H1 (cell line): Measurements from ENCODE around the gene ZNF219. TPM values are rescaled to one million over a fixed set of nuclear protein-coding genes. Genes with fewer than 3 reads are reported as not detected.
A peak's percentile ranks its signal among the peaks of the same experiment; 100 is the strongest.

Experiments used
- CTCF ChIA-PET: fragments of 300-600 bp; sonication (Branson Sonifier 250); formaldehyde crosslinking; loops from one replicate; lab custom pipeline; 2021; ENCODE audit not compliant: partially characterized antibody; lab: Charles Lee
- POLR2A ChIA-PET: fragments of 300-600 bp; sonication (Branson Sonifier 250); formaldehyde crosslinking; loops from one replicate; lab custom pipeline; 2021; ENCODE audit warnings: inconsistent platforms; ENCODE audit not compliant: partially characterized antibody; lab: Charles Lee
- DNase-seq, 2 experiments: peaks; one replicate each; pipeline versions ENCODE4 v3.0.0 to v3.0.0-alpha.2; 2010 to 2022; ENCODE audit warnings: low spot score in 2 of 2, low read depth in 1 of 2, mixed read lengths in 1 of 2
- FAIRE-seq: peaks from 2 replicates; lab custom pipeline; 2011; peaks lifted over from hg19 to GRCh38; lab: Jason Lieb, UNC
- H2AFZ ChIP-seq: 2 replicates; pipeline ENCODE4 v1.8.1; 2012; ENCODE audit warnings: low read length, inconsistent platforms
- H2AK5ac ChIP-seq: 2 replicates; pipeline ENCODE4 v1.6.1; 2013; ENCODE audit warnings: low read depth, low read length
- H2BK120ac ChIP-seq: replicated peaks from 2 replicates; pipeline ENCODE3; 2013; ENCODE audit warnings: low read depth, low read length, inconsistent platforms
- H2BK12ac ChIP-seq: 2 replicates; pipeline ENCODE4 v1.6.1; 2013; ENCODE audit warnings: low read depth, low read length
- H2BK15ac ChIP-seq: 2 replicates; pipeline ENCODE4 v1.6.1; 2013; ENCODE audit warnings: low read length
- H2BK20ac ChIP-seq: 2 replicates; pipeline ENCODE4 v1.6.1; 2013; ENCODE audit warnings: low read length
- H2BK5ac ChIP-seq: 2 replicates; pipeline ENCODE4 v1.6.1; 2013; ENCODE audit warnings: low read depth, low read length
- H3K14ac ChIP-seq: 2 replicates; pipeline ENCODE4 v1.6.1; 2013; ENCODE audit warnings: inconsistent platforms; ENCODE audit not compliant: insufficient read length
- H3K18ac ChIP-seq: 2 replicates; pipeline ENCODE4 v1.6.1; 2013; ENCODE audit warnings: low read length; ENCODE audit errors: extremely low read depth
- H3K23ac ChIP-seq: 2 replicates; pipeline ENCODE4 v1.6.1; 2013; ENCODE audit warnings: inconsistent platforms; ENCODE audit not compliant: insufficient read length
- H3K23me2 ChIP-seq: 2 replicates; pipeline ENCODE4 v1.6.1; 2013; ENCODE audit warnings: low read depth, low read length
- H3K27ac ChIP-seq: 2 replicates; pipeline ENCODE4 v1.6.1; 2011; ENCODE audit warnings: low read depth, low read length, inconsistent platforms
- H3K27me3 ChIP-seq, 4 experiments: replicated peaks in 1 of 4; 1 replicate in 1 of 4; 2 replicates in 3 of 4; pipeline versions ENCODE4 v1.6.1 to v1.8.1; 2011 to 2013; ENCODE audit warnings: low read length in 3 of 4, mild to moderate bottlenecking in 3 of 4, inconsistent platforms in 2 of 4, mixed read lengths in 2 of 4, moderate library complexity in 1 of 4; ENCODE audit not compliant: control insufficient read depth in 3 of 4, insufficient read depth in 3 of 4; ENCODE audit errors: extremely low read depth in 1 of 4
- H3K36me3 ChIP-seq, 4 experiments: 2 replicates each; pipeline versions ENCODE4 v1.6.1 to v1.8.1; 2011 to 2013; ENCODE audit warnings: mild to moderate bottlenecking in 4 of 4, low read length in 3 of 4, moderate library complexity in 2 of 4, control low read depth in 1 of 4, inconsistent platforms in 1 of 4; ENCODE audit not compliant: insufficient read depth in 4 of 4, control insufficient read depth in 2 of 4
- H3K4ac ChIP-seq: replicated peaks from 2 replicates; pipeline ENCODE3; 2013; ENCODE audit warnings: low read length, low read depth, mixed read lengths, inconsistent platforms; ENCODE audit not compliant: insufficient read length
- H3K4me1 ChIP-seq, 4 experiments: replicated peaks in 1 of 4; 1 replicate in 1 of 4; 2 replicates in 3 of 4; pipeline versions ENCODE4 v1.6.1 to v1.8.1; 2011 to 2013; ENCODE audit warnings: low read length in 3 of 4, inconsistent platforms in 2 of 4, mixed read lengths in 1 of 4; ENCODE audit not compliant: insufficient read depth in 4 of 4, control insufficient read depth in 3 of 4
- H3K4me2 ChIP-seq, 2 experiments: 2 replicates each; pipeline versions ENCODE4 v1.6.1 to v1.8.1; 2011 to 2013; ENCODE audit warnings: low read depth in 2 of 2, low read length in 2 of 2, control low read depth in 1 of 2, inconsistent platforms in 1 of 2, mild to moderate bottlenecking in 1 of 2; ENCODE audit not compliant: insufficient read depth in 1 of 2
- H3K4me3 ChIP-seq, 4 experiments: fragments of 200-600, 300-600 bp in 1 of 4; sonication (generic), shearing (Covaris generic), sonication (Bioruptor Twin) in 1 of 4; 2 replicates each; pipeline versions ENCODE4 v1.5.1 to v1.8.1; 2011 to 2016; ENCODE audit warnings: low read length in 4 of 4, low read depth in 3 of 4, control low read depth in 2 of 4, inconsistent platforms in 2 of 4, mild to moderate bottlenecking in 2 of 4, mixed read lengths in 1 of 4, moderate library complexity in 1 of 4; ENCODE audit not compliant: insufficient read depth in 2 of 4; ENCODE audit errors: extremely low read depth in 1 of 4
- H3K56ac ChIP-seq: replicated peaks from 2 replicates; pipeline ENCODE3; 2013; ENCODE audit warnings: low read depth, mild to moderate bottlenecking, mixed read lengths, low read length, inconsistent platforms; ENCODE audit not compliant: insufficient read length
- H3K79me1 ChIP-seq: 2 replicates; pipeline ENCODE4 v1.6.1; 2013; ENCODE audit warnings: low read depth, low read length, control low read depth
- H3K79me2 ChIP-seq, 2 experiments: 2 replicates each; pipeline versions ENCODE4 v1.6.1 to v1.8.1; 2012 to 2013; ENCODE audit warnings: low read length in 2 of 2, mild to moderate bottlenecking in 2 of 2, inconsistent platforms in 1 of 2; ENCODE audit not compliant: insufficient read depth in 2 of 2, control insufficient read depth in 1 of 2
- H3K9ac ChIP-seq, 4 experiments: replicated peaks in 1 of 4; 1 replicate in 1 of 4; 2 replicates in 3 of 4; pipeline versions ENCODE4 v1.6.1 to v1.8.1; 2011 to 2013; ENCODE audit warnings: low read depth in 3 of 4, low read length in 3 of 4, control low read depth in 2 of 4, mild to moderate bottlenecking in 2 of 4, moderate library complexity in 2 of 4, inconsistent platforms in 1 of 4; ENCODE audit errors: extremely low read depth in 1 of 4
- H3K9me3 ChIP-seq, 2 experiments: 2 replicates each; pipeline versions ENCODE4 v1.6.1 to v1.8.1; 2012 to 2013; ENCODE audit warnings: mild to moderate bottlenecking in 2 of 2, moderate library complexity in 2 of 2, control low read depth in 1 of 2, inconsistent platforms in 1 of 2, low read depth in 1 of 2, low read length in 1 of 2, mixed read lengths in 1 of 2; ENCODE audit not compliant: insufficient read depth in 2 of 2
- H4K20me1 ChIP-seq, 2 experiments: replicated peaks in 1 of 2; 2 replicates each; pipeline versions ENCODE3 to v1.8.1; 2011 to 2013; ENCODE audit warnings: inconsistent platforms in 2 of 2, low read length in 2 of 2, mild to moderate bottlenecking in 1 of 2; ENCODE audit not compliant: insufficient read depth in 2 of 2, control insufficient read depth in 1 of 2
- H4K5ac ChIP-seq: 2 replicates; pipeline ENCODE4 v1.6.1; 2013; ENCODE audit warnings: low read length, low read depth, mixed read lengths, inconsistent platforms; ENCODE audit not compliant: insufficient read length
- H4K8ac ChIP-seq: 2 replicates; pipeline ENCODE4 v1.8.0; 2013; ENCODE audit warnings: mild to moderate bottlenecking, moderate library complexity, low read length, inconsistent platforms; ENCODE audit not compliant: insufficient read depth; ENCODE audit errors: extremely low read depth
- H4K91ac ChIP-seq: replicated peaks from 2 replicates; pipeline ENCODE3; 2013; ENCODE audit warnings: low read length, mixed read lengths, inconsistent platforms; ENCODE audit not compliant: insufficient read length
- CBX8 ChIP-seq: fragments of 300-800, 300-1000 bp; sonication (generic); IDR thresholded peaks from 2 replicates; pipeline ENCODE4 v1.7.1; 2016; ENCODE audit warnings: low read depth, low read length, borderline replicate concordance
- CTCF ChIP-seq, 3 experiments: IDR thresholded peaks; 1 replicate in 2 of 3; 2 replicates in 1 of 3; pipeline versions ENCODE4 v1.5.1 to v1.6.1; 2011; ENCODE audit warnings: low read length in 3 of 3, mild to moderate bottlenecking in 3 of 3, inconsistent platforms in 2 of 3, low read depth in 1 of 3, moderate library complexity in 1 of 3; ENCODE audit not compliant: insufficient read depth in 1 of 3; ENCODE audit errors: control extremely low read depth in 1 of 3
- GABPA ChIP-seq: IDR thresholded peaks from 2 replicates; pipeline ENCODE4 v1.6.1; 2011; ENCODE audit warnings: mild to moderate bottlenecking, low read length, moderate library complexity, borderline replicate concordance; ENCODE audit not compliant: insufficient read depth
- KDM4A ChIP-seq: IDR thresholded peaks from one replicate; pipeline ENCODE4 v1.7.1; 2012; ENCODE audit warnings: low read depth, mild to moderate bottlenecking, moderate library complexity, low read length, inconsistent platforms; ENCODE audit not compliant: severe bottlenecking
- RAD21 ChIP-seq, 2 experiments: IDR thresholded peaks in 1 of 2; conservative IDR thresholded peaks in 1 of 2; 2 replicates each; pipeline ENCODE4 v1.6.1; 2011; ENCODE audit warnings: low read depth in 2 of 2, low read length in 2 of 2, improper control_type of control experiment in 1 of 2, inconsistent platforms in 1 of 2, mild to moderate bottlenecking in 1 of 2, moderate library complexity in 1 of 2
- TAF1 ChIP-seq: IDR thresholded peaks from 2 replicates; pipeline ENCODE4 v1.6.1; 2011; ENCODE audit warnings: mild to moderate bottlenecking, low read depth, low read length
- TAF7 ChIP-seq: optimal IDR thresholded peaks from 2 replicates; pipeline ENCODE3; 2011; ENCODE audit warnings: low read depth, mild to moderate bottlenecking, inconsistent platforms, low read length, moderate library complexity, borderline replicate concordance
- WGBS, 2 experiments: shearing (Covaris generic) in 1 of 2; methylation state at CpG; one replicate each; pipeline versions ENCODE4 v1.1.6 to v1.1.7; 2013 to 2015; ENCODE audit warnings: low lambda C conversion rate in 2 of 2, mixed read lengths in 2 of 2, inconsistent platforms in 1 of 2, low coverage in 1 of 2, missing lambda C conversion rate in 1 of 2; ENCODE audit not compliant: insufficient replicate concordance in 2 of 2, insufficient coverage in 1 of 2, insufficient read length in 1 of 2; ENCODE audit errors: extremely low coverage in 1 of 2, missing lambda C conversion rate in 1 of 2; 5-methylcytosine and 5-hydroxymethylcytosine counted together
- polyA plus RNA-seq, 7 experiments: library from polyadenylated mRNA; depleted of rRNA in 3 of 7; stranded (reverse) in 5 of 7; unstranded in 2 of 7; fragments of >200 nt in 5 of 7; fragments of 200-250 nt in 2 of 7; gene quantifications; 1 replicate in 5 of 7; 2 replicates in 1 of 7; 4 replicates in 1 of 7; pipeline versions ENCODE4 v1.2.1 to v1.2.3, GENCODE V29; 2011 to 2013; ENCODE audit warnings: missing spikeins in 2 of 7, mixed read lengths in 2 of 7
- total RNA-seq: library from RNA; stranded (reverse); fragmentation: NEBNext Ultra II Directional; extraction: Animal tissue kit (Norgen Biotek cat#: 25700); gene quantifications from 2 replicates; pipeline ENCODE4 v1.2.1, GENCODE V29; 2021

ZNF219 gene
- total and polyA plus RNA-seq, 2 of the 8 experiments (the other 6 are each of a cell fraction or from before 2014, with no cell fraction given) = 113 to 160 TPM

- CTCF ChIA-PET = interaction anchor here (0.6 to 5.3 kb wide), 13 partner anchors 9 to 68 kb away, joined by 3 to 102 read pairs (median 4); partner anchors contain the start of genes RNASE7, RNASE8, SLC39A2 and TMEM253
- H3K4me3 ChIP-seq = no peak overlapping the region
- TF ChIP-seq TAF7 (no peak), TAF1 (no peak), GABPA (no peak), RAD21 (IDR thresholded peaks at IDR 0.05 in 1 of 2, conservative IDR thresholded peaks at IDR 0.05 in 1 of 2; ENCODE audit: low read depth in 2 of 2, low read length in 2 of 2) (peak; percentile 49 to 63), CBX8 (no peak), CTCF (IDR thresholded peaks at IDR 0.05; ENCODE audit: control extremely low read depth in 1 of 3, insufficient read depth in 1 of 3, low read depth in 1 of 3, low read length in 3 of 3) (peak in 2 of 3 experiments; percentile 51 to 55; a peak in 3 of 4 replicates), KDM4A (no peak)
- TF ChIP-seq, all 59 proteins: peak for 2
- POLR2A ChIA-PET = interaction anchor here (0.5 to 1.2 kb wide), 3 partner anchors 12 to 86 kb away, joined by 3 to 5 read pairs (median 3); no protein-coding TSS in a partner anchor
- H3K79me1 ChIP-seq = no peaks in the 10 kb centered on the region
- no peak overlapping the region for H2AK5ac ChIP-seq
- H2BK15ac ChIP-seq = no peak overlapping the region
- H3K27me3 ChIP-seq = peaks cover 0 to 4% (median 0%) of the 10 kb centered on the region in 4 experiments; a peak in 3 of 7 replicates
- DNase-seq (no peak), FAIRE-seq (no peak)
- H2BK120ac ChIP-seq = no peak overlapping the region
- H3K79me2 ChIP-seq = peaks cover 0 to 2% of the 10 kb centered on the region in 2 experiments; a peak in 1 of 4 replicates
- peaks cover 0 to 8% (median 3%) of the 10 kb centered on the region in 4 experiments; a peak in 6 of 7 replicates for H3K4me1 ChIP-seq
- H2AFZ ChIP-seq = no peak overlapping the region
- no peak overlapping the region for H4K8ac ChIP-seq
- no peaks in the 10 kb centered on the region for H4K20me1 ChIP-seq
- no peaks in the 10 kb centered on the region for H3K36me3 ChIP-seq
- no peak overlapping the region for H3K9ac ChIP-seq
- no peak overlapping the region for H3K4me2 ChIP-seq
- 73% methylated on average over 7 of the region's 7 CpGs; no CpG with 5 or more reads in 1 of the 2 experiments for WGBS, 2 experiments
- no peak overlapping the region for H3K4ac ChIP-seq
- H3K56ac ChIP-seq = no peak overlapping the region
- no peak overlapping the region for H4K91ac ChIP-seq
- no peak overlapping the region for H3K14ac ChIP-seq
- no peak overlapping the region for H4K5ac ChIP-seq
- peaks cover 23% of the 10 kb centered on the region; the same call in 1 of the 2 replicates for H3K23me2 ChIP-seq
- no peak overlapping the region for H2BK5ac ChIP-seq
- no peak overlapping the region for H2BK20ac ChIP-seq
- no peak overlapping the region for H2BK12ac ChIP-seq
- H3K18ac ChIP-seq = no peak overlapping the region
- H3K23ac ChIP-seq = no peak overlapping the region
- no peaks in the 10 kb centered on the region for H3K9me3 ChIP-seq
- no peak overlapping the region for H3K27ac ChIP-seq
Measured at GRCh38 chr14:21066882-21067502, 31.5 kb downstream of the ZNF219 start.
